Liver (tissue), 9 donors: ENCODE data around the gene CPSF3. TPM values are rescaled to one million over a fixed set of nuclear protein-coding genes. Genes with fewer than 3 reads are reported as not detected.

Source experiments
- DNase-seq: peaks from one replicate; pipeline ENCODE4 v3.0.0-alpha.2; 2017; ENCODE audit warnings: low spot score
- H3K27ac ChIP-seq, 2 donors: one replicate each; pipeline ENCODE4 v1.7.0; 2013; ENCODE audit warnings: inconsistent platforms in 2 of 2, low read length in 2 of 2, control low read depth in 1 of 2, low read depth in 1 of 2, mild to moderate bottlenecking in 1 of 2
- H3K27me3 ChIP-seq, 4 donors: one replicate each; pipeline versions ENCODE4 v1.6.1 to v1.7.0; 2013; ENCODE audit warnings: low read length in 3 of 4, inconsistent platforms in 1 of 4, mild to moderate bottlenecking in 1 of 4, moderate library complexity in 1 of 4; ENCODE audit not compliant: control insufficient read depth in 4 of 4, insufficient read depth in 4 of 4
- H3K36me3 ChIP-seq, 4 donors: one replicate each; pipeline versions ENCODE4 v1.6.1 to v1.7.0; 2013; ENCODE audit warnings: low read length in 3 of 4, mild to moderate bottlenecking in 3 of 4, low read depth in 1 of 4, moderate library complexity in 1 of 4; ENCODE audit not compliant: control insufficient read depth in 4 of 4, insufficient read depth in 3 of 4
- H3K4me1 ChIP-seq, 4 donors: one replicate each; pipeline versions ENCODE4 v1.6.1 to v1.7.0; 2013; ENCODE audit warnings: low read length in 3 of 4, mild to moderate bottlenecking in 3 of 4, moderate library complexity in 1 of 4; ENCODE audit not compliant: control insufficient read depth in 4 of 4, insufficient read depth in 4 of 4
- H3K4me3 ChIP-seq, 3 donors: one replicate each; pipeline versions ENCODE4 v1.6.1 to v1.7.0; 2013; ENCODE audit warnings: low read length in 3 of 3, control low read depth in 1 of 3, low read depth in 1 of 3, mild to moderate bottlenecking in 1 of 3
- H3K9ac ChIP-seq, 2 donors: one replicate each; pipeline ENCODE4 v1.7.0; 2013; ENCODE audit warnings: low read length in 2 of 2, mild to moderate bottlenecking in 2 of 2, moderate library complexity in 2 of 2, control low read depth in 1 of 2, low read depth in 1 of 2
- H3K9me3 ChIP-seq, 4 donors: one replicate each; pipeline versions ENCODE4 v1.6.1 to v1.7.0; 2013; ENCODE audit warnings: low read length in 3 of 4; ENCODE audit not compliant: control insufficient read depth in 4 of 4
- EGR1 ChIP-seq, 2 donors: IDR thresholded peaks; 2 replicates each; pipeline ENCODE4 v1.6.1; 2016 to 2018; ENCODE audit warnings: antibody characterized with exemption in 2 of 2, low read depth in 2 of 2
- FOXA1 ChIP-seq: IDR thresholded peaks from 2 replicates; pipeline ENCODE4 v1.6.1; 2016; ENCODE audit warnings: antibody characterized with exemption
- FOXA2 ChIP-seq: IDR thresholded peaks from 2 replicates; pipeline ENCODE4 v1.6.1; 2016; ENCODE audit warnings: antibody characterized with exemption
- GABPA ChIP-seq, 2 donors: IDR thresholded peaks in 1 of 2; conservative IDR thresholded peaks in 1 of 2; 2 replicates each; pipeline ENCODE4 v1.6.1; 2016; ENCODE audit warnings: antibody characterized with exemption in 2 of 2, mild to moderate bottlenecking in 1 of 2, moderate library complexity in 1 of 2
- HNF4A ChIP-seq, 2 donors: conservative IDR thresholded peaks; 2 replicates each; pipeline ENCODE4 v1.6.1; 2016; ENCODE audit warnings: antibody characterized with exemption in 2 of 2, mild to moderate bottlenecking in 2 of 2
- HNF4G ChIP-seq: IDR thresholded peaks from 2 replicates; pipeline ENCODE4 v1.6.1; 2016; ENCODE audit warnings: antibody characterized with exemption
- JUND ChIP-seq, 2 donors: IDR thresholded peaks; 2 replicates each; pipeline ENCODE4 v1.6.1; 2016; ENCODE audit warnings: antibody characterized with exemption in 2 of 2
- MAX ChIP-seq: IDR thresholded peaks from 2 replicates; pipeline ENCODE4 v1.6.1; 2016; ENCODE audit warnings: antibody characterized with exemption
- NR2F2 ChIP-seq: IDR thresholded peaks from 2 replicates; pipeline ENCODE4 v1.6.1; 2016; ENCODE audit warnings: antibody characterized with exemption
- RAD21 ChIP-seq, 2 donors: IDR thresholded peaks; 2 replicates each; pipeline ENCODE4 v1.6.1; 2016; ENCODE audit warnings: antibody characterized with exemption in 2 of 2, mild to moderate bottlenecking in 2 of 2
- REST ChIP-seq: IDR thresholded peaks from 2 replicates; pipeline ENCODE4 v1.6.1; 2016; ENCODE audit warnings: antibody characterized with exemption, mild to moderate bottlenecking
- RXRA ChIP-seq, 2 donors: IDR thresholded peaks; 2 replicates each; pipeline ENCODE4 v1.6.1; 2017 to 2018; ENCODE audit warnings: antibody characterized with exemption in 2 of 2, mild to moderate bottlenecking in 1 of 2
- SP1 ChIP-seq: IDR thresholded peaks from 2 replicates; pipeline ENCODE4 v1.6.1; 2018; ENCODE audit warnings: antibody characterized with exemption, mild to moderate bottlenecking
- TAF1 ChIP-seq: conservative IDR thresholded peaks from 2 replicates; pipeline ENCODE4 v1.6.1; 2016; ENCODE audit warnings: antibody characterized with exemption, mild to moderate bottlenecking
- YY1 ChIP-seq: IDR thresholded peaks from 2 replicates; pipeline ENCODE4 v1.6.1; 2016; ENCODE audit warnings: antibody characterized with exemption, mild to moderate bottlenecking
- ZBTB33 ChIP-seq: IDR thresholded peaks from 2 replicates; pipeline ENCODE4 v1.6.1; 2016; ENCODE audit warnings: antibody characterized with exemption
- WGBS: extraction: QIAGEN DNeasy Blood & Tissue Kit; methylation state at CpG from one replicate; pipeline ENCODE4 v1.1.7; 2013; 5-methylcytosine and 5-hydroxymethylcytosine counted together
- polyA plus RNA-seq, 2 donors: library from polyadenylated mRNA; stranded (reverse) in 1 of 2; unstranded in 1 of 2; fragments of 200-250 nt in 1 of 2; fragments of >200 nt in 1 of 2; fragmentation: Nextera tagmentation in 1 of 2; extraction: Ambion mirVana in 1 of 2; gene quantifications; one replicate each; pipeline versions ENCODE4 v1.2.1 to v1.2.3, GENCODE V29; 2013 to 2015
- total RNA-seq, 2 donors: library from RNA; depleted of rRNA; stranded (reverse); fragments of >200 nt; gene quantifications; one replicate each; pipeline ENCODE4 v1.2.3, GENCODE V29; 2014
- TF ChIP-seq, protein P1 (sequence below): fragments of 150-350 bp; IDR thresholded peaks from 2 replicates; pipeline ENCODE4 v1.5.1; 2017; ENCODE audit warnings: improper control_type of control experiment, low read depth, low read length; ENCODE audit not compliant: missing input control
- TF ChIP-seq, protein P2 (sequence below): IDR thresholded peaks from 2 replicates; pipeline ENCODE4 v1.6.1; 2016; ENCODE audit warnings: antibody characterized with exemption
- donor health status: healthy.
- donor health status: healthy.
- donor health status: healthy.
- donor health status: healthy.
- donor health status: healthy.

Gene CPSF3
- total and polyA plus RNA-seq, 4 donors = 8.7 to 32.2 (median 16.9) TPM

DNA sequence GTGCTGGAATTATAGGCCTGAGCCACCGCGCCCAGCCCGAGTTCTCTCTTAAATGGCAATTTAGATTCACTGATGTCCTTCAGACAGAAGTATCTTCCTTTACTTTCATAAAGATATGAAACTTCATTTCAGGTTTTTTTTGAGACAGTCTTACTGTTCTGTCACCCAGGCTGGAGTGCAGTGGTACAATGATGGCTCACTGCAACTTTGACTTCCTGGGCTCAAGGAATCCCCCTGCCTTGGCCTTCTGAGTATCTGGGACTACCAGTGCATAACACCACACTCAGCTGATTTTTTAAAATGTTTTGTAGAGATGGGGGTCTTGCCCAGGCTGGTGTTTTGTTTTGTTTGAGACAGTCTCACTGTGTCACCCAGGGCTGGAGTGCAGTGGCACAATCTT is 13.3 kb upstream of the CPSF3 start:
- H3K27me3 ChIP-seq = no peaks in the 10 kb centered on the region
- H3K4me1 ChIP-seq = no peaks in the 10 kb centered on the region
- peaks cover 0 to 10% (median 4%) of the 10 kb centered on the region in 4 donors for H3K36me3 ChIP-seq
- DNase-seq = no peak
- no peak overlapping the region for H3K27ac ChIP-seq
- H3K4me3 ChIP-seq = no peak overlapping the region
- H3K9me3 ChIP-seq = no peaks in the 10 kb centered on the region
- TF ChIP-seq MAX (no peak), TAF1 (no peak), YY1 (no peak), GABPA (IDR thresholded peaks at IDR 0.05 in 1 of 2, conservative IDR thresholded peaks at IDR 0.05 in 1 of 2) (no peak), ZBTB33 (no peak), HNF4G (no peak), FOXA2 (no peak), REST (no peak), FOXA1 (no peak), NR2F2 (no peak), RXRA (IDR thresholded peaks at IDR 0.05) (no peak), SP1 (no peak), RAD21 (IDR thresholded peaks at IDR 0.05) (no peak), EGR1 (IDR thresholded peaks at IDR 0.05; ENCODE audit: low read depth in 2 of 2) (no peak), HNF4A (conservative IDR thresholded peaks at IDR 0.05) (no peak), JUND (IDR thresholded peaks at IDR 0.05) (no peak)
- TF ChIP-seq, protein P1, sequence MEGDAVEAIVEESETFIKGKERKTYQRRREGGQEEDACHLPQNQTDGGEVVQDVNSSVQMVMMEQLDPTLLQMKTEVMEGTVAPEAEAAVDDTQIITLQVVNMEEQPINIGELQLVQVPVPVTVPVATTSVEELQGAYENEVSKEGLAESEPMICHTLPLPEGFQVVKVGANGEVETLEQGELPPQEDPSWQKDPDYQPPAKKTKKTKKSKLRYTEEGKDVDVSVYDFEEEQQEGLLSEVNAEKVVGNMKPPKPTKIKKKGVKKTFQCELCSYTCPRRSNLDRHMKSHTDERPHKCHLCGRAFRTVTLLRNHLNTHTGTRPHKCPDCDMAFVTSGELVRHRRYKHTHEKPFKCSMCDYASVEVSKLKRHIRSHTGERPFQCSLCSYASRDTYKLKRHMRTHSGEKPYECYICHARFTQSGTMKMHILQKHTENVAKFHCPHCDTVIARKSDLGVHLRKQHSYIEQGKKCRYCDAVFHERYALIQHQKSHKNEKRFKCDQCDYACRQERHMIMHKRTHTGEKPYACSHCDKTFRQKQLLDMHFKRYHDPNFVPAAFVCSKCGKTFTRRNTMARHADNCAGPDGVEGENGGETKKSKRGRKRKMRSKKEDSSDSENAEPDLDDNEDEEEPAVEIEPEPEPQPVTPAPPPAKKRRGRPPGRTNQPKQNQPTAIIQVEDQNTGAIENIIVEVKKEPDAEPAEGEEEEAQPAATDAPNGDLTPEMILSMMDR = no peak
- TF ChIP-seq, protein P2, sequence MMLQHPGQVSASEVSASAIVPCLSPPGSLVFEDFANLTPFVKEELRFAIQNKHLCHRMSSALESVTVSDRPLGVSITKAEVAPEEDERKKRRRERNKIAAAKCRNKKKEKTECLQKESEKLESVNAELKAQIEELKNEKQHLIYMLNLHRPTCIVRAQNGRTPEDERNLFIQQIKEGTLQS = no peak
- H3K9ac ChIP-seq = no peak overlapping the region
- 97% methylated on average over 3 of the region's 3 CpGs for WGBS
